COLO668 (cell line): ENCODE results near the gene PPM1B.
"Not testable (repeated sequence)": the region's sequence is repeated elsewhere in the genome, so short reads cannot be mapped to it uniquely, and the experiment has no call there.

ENCODE experiments used
- DNase-seq: peaks from one replicate; lab custom pipeline; 2025; ENCODE audit not compliant: unreplicated experiment; lab: John Stamatoyannopoulos, UW

Gene PPM1B

DNA sequence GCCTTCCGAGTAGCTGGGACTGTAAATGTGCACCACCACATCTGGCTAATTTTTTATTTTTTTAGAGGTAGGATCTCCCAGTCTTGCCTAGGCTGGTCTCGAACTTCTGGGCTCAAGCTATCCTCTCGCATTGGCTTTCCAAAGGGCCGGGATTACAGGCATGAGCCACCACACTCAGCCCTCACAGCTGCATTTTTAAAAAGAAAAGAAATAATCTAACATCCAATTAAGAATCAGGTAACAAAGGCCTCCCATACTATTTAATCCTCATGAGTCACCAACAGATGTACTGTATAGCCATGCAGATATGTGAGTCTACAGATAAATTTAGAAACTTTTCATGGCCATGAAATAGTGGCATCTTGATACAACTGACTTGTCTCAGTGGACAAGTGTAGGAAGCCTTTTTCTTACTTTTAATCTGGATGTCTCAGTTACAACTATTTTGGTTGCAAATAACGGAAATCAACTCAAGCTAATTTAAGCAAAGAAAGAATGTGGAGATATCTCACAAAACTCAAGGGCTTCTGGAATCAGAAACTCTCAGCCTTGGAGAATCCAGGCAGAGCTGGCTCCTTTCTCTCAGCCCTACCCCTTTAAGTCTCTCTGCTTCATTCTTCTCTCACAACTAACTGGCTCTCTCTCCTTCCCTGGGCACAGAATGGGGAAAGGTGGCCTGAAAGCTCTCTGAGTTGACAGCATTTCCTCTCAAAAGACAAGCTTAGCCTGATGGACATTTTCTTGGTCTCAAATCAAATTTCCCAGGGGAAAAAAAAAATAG, 12.8 kb upstream of the PPM1B start:
- no peak for DNase-seq

GRCh38 chr2:44163777-44164176, 4.9 kb upstream of the PPM1B start:
- DNase-seq = no peak

GRCh38 chr2:44164617-44165016, 4.1 kb upstream of the PPM1B start:
- no peak for DNase-seq

DNA sequence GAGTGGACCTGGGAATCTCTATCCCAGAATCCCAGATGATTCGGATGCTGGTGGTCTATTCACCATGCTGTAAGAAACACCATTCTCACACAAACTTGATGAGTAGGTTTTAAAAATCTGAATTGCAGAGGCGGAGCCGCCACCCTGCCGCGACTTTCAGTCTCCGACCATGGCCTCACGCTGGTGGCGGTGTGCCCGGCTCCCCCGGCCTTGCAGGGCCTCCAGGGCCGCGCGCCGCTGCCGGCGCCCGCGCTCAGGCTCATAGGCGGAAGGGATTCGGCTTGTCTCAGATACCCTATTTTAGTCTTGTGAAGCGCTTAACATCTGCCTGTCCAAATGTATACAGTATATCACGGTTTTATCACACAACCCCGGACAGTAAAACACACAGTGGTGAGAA, 2.6 kb upstream of the PPM1B start:
- no peak for DNase-seq

GRCh38 chr2:44167311-44167907, 1.3 kb upstream of the PPM1B start:
- no peak for DNase-seq

DNA sequence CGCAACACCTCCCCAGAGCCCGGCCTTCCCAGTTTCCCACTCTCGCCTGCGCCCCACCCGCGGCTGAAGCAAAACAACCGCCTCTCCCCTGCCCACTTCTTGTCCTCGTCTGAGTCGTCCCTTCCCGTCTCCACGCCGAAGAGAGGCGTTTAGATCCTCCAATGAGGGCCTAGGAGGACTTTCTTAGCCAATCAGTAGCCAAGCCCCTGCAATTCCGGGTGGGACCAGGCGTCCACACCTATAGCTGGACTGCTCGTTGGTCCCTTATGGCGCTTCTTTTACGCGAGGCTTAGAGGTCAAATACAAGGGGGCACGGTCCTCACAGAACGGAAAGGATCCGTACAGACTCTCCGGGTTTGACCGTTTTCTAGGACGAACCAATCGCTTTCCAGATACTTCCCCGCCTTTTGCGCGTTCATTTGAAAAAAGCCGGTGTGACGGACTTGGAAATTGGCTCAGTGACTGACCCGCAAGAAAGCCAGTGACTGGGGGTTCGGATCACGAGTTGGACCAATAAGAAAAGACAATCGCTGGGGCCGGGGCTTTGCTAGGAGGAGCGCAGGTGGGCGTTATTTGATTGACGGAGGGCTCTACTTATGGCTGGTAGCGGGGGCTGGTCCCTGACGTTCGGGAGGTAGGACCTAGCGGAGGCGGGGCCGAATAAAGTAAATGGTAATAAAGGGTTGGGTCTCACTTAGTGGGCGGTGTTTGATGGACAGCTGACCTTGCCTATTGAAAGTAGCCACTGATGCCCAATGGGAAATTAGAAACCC, 581 bp upstream of the PPM1B start:
- DNase-seq = peak; percentile 100

- peak; percentile 59 for DNase-seq
These were observed 652 bp downstream of the PPM1B start for GRCh38 chr2:44169155-44169898.

DNA sequence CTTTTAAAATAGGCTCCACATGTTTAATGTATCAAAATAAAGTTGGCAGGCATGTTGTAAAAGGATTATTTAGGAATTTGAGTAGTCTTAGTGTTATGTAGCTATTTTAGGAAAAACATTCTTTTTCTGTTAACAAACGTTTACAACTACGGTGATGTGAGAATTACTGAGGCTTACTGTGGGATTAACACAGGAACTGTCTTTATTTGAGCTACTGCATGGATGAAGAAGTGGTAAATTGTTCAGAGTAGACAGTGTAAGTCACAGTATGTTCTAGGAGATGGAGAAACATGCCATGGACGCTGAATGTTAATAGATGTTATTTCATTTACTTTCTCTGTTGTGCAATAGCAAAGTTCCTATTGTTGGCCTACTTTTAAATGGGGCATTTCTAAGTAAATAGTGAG, 1.6 kb downstream of the PPM1B start:
- no peak for DNase-seq

DNA sequence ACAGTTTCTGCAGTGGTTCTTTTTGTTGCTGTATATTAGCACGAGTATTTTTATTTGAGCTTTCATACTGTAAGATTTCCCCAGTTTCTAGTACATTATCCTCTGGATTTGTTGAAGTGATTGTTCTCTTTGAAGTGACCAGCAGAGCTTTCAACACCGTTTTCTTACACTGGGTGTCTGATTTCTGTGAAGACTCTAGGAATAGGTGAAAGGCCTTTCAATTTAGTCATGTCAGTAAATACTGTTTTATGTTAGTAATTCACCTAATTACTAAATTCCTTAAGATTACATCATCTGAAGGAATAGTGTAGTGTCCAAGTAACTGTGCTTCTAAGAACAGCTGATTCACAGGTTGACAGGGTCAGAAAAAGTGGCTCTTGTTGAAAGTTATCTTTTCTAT, 2.3 kb downstream of the PPM1B start:
- DNase-seq = no peak

- not testable (repeated sequence) for DNase-seq
These were observed 2.8 kb downstream of the PPM1B start for GRCh38 chr2:44171442-44171841.

DNA sequence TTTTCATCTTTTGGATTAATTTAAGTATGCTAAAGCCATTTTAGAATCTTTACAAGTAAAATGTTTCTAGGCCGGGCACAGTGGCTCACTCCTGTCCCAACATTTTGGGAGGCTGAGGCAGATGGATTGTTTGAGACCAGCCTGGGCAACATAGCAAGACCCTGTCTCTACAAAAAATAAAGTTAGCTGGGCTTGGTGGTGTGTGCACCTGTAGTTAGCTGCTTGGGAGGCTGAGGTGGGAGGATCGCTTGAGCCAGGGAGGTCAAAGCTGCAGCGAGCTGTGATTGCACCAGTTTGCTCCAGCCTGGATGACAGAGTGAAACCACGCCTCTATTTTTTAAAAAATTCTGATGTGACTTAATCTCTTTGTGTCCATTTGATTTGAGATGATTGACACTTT, 3.9 kb downstream of the PPM1B start:
- no peak for DNase-seq

GRCh38 chr2:44178950-44179349, 10.3 kb downstream of the PPM1B start:
- DNase-seq = no peak

GRCh38 chr2:44181648-44182047, 13.0 kb downstream of the PPM1B start:
- DNase-seq = no peak

DNA sequence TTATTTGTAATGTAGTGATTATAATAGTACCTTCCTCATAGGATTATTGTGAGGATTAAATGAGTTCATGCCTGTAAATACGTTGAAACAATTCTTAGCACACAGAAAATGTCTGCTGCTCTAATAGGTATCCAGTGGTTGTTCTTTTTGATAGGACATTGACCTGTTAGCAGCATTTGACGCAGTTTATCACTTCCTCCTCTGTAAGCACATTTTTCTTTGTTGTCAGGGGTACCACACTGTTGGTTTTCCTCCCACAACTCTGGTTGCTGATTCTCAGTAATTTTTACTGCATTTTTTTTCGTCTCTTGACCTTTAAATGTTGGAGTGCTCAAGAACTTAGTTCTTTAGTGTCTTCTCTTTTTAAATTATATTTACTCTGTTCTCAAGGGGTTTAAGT, 15.4 kb downstream of the PPM1B start:
- no peak for DNase-seq

DNA sequence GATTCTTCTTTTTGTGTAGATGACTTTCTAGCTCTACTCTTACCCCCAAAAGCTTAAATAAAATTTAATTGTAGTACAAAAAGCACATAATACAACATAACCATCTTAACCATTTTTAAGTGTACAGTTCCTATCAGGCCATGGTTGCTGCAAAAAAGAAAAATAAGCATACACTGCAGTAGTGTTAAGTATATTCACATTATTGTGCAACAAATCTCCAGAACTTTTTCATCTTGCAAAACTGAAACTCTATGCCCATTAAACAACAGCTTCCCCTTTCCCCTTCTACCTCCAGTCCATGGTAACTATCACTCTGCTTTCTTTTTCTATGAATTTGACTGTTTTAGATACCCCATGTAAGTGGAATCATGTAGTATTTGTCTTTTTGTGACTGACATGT, 18.1 kb downstream of the PPM1B start:
- DNase-seq = no peak

GRCh38 chr2:44187251-44187650, 18.6 kb downstream of the PPM1B start:
- DNase-seq = no peak

- DNase-seq = no peak
These were observed 20.0 kb downstream of the PPM1B start for GRCh38 chr2:44188696-44189095.

DNA sequence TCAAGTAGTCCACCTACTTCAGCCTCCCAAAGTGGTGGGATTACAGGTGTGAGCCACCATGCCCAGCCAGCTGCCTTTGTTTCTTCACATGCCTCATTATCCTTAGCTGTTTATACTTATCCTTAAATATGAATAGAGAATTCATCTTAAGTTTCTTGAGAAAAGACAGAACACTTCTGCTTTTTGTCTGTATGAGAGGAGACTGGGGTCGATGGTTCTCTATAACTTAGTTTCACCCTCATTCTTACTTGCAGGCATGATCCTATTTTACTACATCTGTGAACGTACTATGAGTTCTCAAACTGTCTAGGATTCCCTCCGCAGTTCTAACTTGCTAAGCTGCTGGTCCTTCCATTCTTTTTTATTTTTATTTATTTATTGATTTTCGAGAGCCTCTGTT, 20.4 kb downstream of the PPM1B start:
- DNase-seq = no peak

- no peak for DNase-seq
These were observed 21.9 kb downstream of the PPM1B start for GRCh38 chr2:44190526-44190925.

DNA sequence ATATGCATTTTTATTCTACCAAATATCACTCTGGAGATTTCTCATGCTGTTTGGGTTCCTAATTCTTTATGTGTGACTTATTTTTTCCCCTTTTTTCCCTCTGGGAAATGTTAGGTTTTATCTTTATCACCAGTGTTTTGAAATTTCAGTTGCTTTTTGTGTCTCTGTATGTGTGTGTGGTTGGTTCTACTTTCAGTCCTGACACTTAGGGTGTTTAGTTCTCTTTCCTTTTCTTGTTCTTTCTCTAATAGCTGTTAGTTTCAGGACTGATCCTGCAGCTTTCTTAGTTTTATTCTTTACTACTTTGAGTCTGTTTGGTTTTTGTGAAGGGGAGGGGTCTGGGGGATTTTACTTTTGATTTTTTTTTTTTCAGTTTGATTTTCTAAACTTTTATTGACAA, 23.1 kb downstream of the PPM1B start:
- DNase-seq = no peak

DNA sequence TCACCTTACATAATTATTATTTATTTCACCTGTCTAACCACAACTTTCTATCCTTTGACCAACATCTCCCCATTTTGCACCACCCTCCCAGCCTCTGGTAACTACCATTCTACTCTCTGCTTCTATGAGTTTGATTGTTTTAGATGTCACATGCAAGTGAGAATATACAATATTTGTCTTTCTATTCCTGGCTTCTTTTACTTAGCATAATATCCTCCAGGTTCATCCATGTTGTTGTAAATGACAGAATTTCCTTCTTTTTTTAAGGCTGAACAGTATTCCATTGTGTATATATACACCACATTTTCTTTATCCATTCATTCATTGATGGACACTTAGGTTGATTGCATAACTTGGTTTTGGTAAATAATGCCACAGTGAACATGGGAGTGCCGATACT, 24.0 kb downstream of the PPM1B start:
- DNase-seq = no peak
